Fibroblast of gingiva (primary cell): ENCODE results near the gene SYT8.
A peak's percentile ranks its signal among the peaks of the same experiment; 100 is the strongest.
"Not testable (repeated sequence)": the region's sequence is repeated elsewhere in the genome, so short reads cannot be mapped to it uniquely, and the experiment has no call there.

ENCODE experiments used
- DNase-seq: peaks from one replicate; pipeline ENCODE4 v3.0.0-alpha.2; 2011; ENCODE audit warnings: low read depth

SYT8 gene, protein sequence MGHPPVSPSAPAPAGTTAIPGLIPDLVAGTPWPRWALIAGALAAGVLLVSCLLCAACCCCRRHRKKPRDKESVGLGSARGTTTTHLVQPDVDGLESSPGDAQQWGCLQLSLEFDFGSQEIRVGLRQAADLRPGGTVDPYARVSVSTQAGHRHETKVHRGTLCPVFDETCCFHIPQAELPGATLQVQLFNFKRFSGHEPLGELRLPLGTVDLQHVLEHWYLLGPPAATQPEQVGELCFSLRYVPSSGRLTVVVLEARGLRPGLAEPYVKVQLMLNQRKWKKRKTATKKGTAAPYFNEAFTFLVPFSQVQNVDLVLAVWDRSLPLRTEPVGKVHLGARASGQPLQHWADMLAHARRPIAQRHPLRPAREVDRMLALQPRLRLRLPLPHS

DNA sequence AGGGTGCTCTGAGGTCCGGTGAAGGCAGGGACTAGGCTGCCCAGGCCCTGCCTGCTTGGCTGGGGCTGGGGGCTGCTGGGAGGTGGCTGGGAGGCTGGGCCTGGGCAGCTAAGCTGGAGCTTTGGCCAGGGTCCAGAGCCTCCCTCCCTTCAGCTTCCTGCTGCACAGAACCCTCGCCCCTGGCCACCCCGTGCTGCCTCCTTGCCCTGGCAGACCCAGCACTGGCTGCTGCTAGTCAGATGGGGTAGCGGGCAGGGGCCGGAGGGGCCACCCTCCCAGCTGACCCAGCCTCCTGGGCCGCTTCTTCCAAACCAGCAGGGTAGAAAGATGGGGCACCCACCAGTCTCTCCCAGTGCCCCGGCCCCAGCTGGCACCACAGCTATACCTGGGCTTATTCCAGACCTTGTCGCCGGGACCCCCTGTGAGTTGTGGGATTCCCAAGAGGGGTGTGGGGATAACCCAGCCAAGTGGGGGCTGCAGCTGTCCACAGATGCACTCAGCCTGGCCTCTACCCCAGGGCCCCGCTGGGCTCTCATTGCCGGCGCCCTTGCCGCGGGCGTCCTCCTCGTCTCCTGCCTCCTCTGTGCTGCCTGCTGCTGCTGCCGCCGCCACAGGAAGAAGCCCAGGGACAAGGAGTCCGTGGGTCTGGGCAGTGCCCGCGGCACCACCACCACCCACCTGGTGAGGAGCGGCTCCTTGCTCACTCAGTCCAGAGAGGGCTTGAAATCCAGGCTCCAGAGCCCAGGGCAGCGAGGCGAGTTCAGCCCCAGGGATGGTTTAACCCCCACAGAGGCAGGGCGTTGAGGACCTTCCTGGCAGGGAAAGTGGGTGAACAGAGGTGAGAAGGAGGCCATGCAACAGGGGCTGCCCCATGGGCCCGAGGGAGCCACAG, at the start of gene SYT8:
Gene SYT8, plus strand, starts transcription at position 212 of the 892 bp plus-strand sequence. Its CDS starts 116 bp downstream, at position 328.
- DNase-seq: no peak

DNA sequence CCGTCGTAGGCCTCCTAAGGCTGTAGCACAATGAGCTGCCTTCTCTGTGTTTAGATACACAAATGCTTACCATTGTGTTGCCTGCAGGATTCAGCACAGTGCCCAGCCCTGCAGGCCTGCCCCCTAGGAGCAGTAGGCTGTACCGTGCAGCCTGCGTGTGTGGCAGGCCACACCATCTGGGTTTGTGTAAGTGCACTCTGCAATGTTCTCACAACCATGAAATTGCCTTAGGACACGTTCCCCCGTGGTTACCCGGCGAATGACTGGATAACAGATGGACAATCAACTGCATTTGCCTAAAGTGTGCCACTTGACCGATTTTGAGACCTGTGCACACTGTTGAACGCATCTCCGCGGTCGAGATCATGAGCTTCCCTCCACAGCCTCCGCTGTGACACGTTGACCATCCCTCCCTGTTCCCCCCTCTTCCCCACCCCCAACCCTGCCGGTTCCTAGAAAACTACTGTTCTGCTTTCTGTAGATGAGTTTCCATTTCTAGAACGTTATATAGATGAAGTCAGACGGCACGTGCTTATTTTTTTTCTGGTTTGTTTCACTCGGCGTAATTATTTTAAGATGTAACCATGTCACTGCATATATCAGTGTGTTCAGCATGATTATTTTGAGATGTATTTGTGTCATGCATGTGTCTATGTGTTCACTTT, 48.9 kb upstream of the SYT8 start:
- DNase-seq: peak; percentile 55

DNA sequence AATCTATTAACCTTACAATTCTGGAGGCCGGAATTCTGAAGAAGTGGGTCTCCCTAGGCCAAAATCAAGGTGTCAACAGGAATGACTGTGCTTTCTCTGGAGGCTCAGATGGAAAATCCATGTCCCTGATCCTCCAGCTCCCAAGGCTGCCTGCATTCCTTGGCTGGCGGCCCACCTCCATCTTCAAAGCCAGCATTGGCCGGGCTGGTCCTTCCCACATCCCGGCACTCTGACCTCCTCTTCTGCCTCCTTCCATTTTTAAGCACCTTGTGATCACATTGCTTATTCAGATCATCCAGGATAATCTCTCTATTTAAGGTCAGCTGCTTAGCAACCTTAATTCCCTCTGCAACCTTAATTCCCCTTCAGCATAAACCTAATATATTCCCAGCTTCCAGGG, 48.3 kb upstream of the SYT8 start:
- DNase-seq: no peak

DNA sequence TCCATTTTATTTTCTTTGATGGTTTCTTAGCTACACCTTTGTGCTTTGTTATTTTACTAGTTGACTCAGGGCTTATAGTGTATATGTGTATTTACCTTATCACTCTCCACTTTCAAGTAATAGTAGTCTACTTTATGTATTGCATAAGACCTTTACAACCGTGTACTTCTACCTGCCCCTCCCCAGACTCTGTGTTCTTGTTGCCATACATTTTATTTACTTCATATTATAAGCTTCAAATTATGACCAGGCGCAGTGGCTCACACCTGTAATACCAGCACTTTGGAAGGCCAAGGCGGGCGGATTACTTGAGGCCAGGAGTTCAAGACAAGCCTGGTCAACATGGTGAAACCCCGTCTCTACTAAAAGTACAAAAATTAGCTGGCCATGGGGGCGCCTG, 42.9 kb upstream of the SYT8 start:
- no peak for DNase-seq

DNA sequence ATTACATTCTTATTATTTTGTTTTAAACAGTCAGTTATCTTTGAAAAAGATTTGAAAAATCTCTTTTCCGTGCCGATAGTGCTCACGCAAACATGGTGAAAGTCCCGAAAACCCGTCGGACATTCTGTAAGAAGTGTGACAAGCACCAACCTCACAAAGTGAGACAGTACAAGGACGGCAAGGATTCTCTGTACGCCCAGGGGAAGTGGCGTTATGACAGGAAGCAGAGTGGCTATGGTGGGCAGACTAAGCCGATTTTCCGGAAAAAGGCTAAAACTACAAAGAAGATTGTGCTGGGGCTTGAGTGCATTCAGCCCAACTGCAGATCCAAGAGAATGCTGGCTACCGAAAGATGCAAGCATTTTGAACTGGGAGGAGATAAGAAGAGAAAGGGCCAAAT, 42.3 kb upstream of the SYT8 start:
- DNase-seq: no peak

DNA sequence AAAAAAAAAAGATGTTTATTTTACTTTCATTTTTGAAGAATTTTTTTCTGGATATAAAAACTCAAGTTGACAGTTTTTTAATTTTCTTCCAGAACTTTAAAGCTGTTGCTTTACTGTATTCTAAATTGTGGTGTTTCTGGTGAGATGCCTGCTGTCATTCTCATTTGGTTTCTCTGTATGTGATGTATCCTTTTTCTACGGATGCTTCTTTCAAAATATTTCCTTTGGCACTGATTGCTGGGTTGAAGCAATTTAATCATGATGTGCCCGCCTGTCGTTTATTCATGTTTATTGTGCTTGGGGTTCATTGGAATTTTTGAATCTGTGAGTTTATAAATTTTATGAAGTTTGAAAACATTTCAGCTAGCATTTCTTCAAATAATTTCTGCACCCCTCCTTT, 41.7 kb upstream of the SYT8 start:
- DNase-seq: peak; percentile 63

DNA sequence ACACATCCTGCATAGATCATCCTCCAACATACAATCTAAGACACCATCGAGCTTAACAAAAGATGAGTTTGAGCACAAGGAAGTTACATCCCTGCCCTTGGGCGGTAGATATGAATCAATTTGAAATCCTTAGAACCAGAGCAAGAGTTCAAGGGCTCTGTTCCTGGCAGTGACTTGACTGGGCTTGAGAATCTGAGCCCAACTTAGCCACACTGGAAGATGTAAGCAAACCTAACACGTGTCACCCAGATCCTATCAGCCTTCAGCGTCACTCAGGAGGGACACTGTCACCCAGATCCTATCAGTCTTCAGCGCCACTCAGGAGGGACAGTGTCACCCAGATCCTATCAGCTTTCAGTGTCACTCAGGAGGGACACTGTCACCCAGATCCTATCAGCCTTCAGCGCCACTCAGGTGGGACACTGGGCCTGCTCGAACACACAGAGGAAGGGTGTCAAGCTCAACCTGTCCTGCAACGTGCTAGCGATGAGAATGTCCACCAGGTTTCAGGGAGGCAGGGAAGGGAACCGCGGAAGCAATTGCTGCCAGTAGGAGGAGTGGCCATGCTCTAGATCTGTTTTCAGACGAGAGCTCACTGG, 38.3 kb upstream of the SYT8 start:
- DNase-seq: no peak

DNA sequence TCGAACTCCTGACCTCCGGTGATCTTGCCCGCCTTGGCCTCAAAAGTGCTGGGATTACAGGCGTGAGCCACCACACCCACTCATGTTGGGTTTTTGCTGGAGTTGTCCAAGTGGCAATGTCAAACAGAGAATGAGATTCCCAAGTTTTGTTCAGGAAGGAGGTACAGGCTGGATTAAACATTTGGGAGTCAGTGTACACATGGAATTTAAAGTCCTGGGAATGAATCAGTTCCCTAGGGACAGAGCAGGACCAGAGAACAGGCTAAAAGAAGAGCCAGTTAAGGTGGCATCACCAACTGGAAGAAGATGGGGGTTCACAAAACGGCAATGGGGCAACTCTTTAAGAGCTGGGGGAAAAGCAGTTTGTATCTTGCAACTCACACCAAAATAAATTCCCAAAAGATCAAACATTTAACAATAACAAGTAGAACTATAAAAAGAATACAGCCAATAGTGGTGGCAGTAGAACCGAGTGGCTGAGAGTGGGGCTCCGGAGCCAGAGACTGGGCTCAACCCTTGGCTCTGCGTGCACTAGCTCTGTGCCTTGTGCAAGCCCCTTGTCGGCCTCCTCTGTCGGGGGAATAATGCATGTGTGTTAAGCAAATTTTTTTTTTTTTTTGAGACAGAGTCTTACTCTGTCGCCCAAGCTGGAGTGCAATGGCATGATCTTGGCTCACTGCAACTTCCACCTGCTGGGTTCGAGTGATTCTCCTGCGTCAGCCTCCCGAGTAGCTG, 37.2 kb upstream of the SYT8 start:
- no peak for DNase-seq

DNA sequence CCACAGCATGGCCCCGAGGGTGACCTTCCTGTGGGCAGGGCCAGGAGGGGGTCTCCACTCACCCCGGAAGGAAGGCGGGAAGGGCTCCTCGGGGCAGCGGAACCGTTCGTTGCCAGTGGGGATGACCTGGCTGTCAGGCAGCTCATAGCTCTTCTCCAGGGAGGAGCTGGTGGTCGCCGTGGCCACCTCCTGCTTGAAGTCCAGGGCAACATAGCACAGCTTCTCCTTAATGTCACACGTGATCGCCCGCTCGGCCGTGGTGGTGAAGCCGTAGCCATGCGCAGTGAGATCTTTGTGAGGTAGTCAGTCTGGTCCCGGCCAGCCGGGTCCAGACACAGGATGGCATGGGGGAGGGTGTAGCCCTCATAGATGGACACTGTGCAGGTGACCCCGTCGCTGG, 31.5 kb upstream of the SYT8 start:
- DNase-seq: no peak

DNA sequence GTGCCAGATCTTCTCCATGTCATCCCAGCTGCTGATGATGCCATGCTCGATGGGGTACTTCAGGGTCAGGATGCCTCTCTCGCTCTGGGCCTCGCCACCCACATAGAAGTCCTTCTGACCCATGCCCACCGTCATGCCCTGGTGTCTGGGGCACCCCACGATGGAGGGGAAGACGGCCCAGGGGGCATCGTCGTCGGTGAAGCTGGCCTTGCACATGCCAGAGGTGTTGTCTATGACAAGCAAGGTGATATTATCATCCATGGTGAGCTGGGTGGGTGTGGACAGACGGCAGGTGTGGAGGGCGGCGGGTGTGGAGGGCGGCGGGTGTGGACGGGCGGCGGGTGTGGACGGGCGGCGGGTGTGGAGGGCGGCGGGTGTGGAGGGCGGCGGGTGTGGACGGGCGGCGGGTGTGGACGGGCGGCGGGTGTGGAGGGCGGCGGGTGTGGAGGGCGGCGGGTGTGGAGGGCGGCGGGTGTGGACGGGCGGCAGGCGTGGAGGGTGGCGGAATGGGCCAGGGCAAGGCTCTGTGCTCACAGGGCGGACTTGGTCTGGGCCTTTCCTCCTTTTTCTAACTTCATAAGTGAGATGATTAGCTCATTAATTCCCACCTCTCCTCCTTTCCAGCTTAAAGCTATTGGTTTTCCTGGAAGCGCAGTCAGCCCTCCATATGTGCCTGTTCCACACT, 30.8 kb upstream of the SYT8 start:
- DNase-seq: not testable (repeated sequence)

DNA sequence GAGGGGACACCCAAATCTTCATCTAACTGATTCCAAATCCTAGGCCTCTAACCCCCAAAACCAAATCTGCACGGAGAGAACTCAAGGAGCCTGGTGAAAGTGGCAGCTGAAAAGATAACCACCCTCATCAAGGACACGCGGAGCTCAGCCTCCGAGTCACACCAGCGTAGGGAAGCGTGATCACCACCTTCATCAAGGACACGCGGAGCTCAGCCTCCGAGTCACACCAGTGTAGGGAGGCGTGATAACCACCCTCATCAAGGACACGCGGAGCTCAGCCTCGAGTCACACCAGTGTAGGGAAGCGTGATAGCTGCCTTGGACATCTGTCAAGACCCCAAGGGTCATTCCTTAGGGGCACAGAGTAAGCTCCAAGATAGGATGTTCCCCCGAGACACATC, 29.3 kb upstream of the SYT8 start:
- no peak for DNase-seq

DNA sequence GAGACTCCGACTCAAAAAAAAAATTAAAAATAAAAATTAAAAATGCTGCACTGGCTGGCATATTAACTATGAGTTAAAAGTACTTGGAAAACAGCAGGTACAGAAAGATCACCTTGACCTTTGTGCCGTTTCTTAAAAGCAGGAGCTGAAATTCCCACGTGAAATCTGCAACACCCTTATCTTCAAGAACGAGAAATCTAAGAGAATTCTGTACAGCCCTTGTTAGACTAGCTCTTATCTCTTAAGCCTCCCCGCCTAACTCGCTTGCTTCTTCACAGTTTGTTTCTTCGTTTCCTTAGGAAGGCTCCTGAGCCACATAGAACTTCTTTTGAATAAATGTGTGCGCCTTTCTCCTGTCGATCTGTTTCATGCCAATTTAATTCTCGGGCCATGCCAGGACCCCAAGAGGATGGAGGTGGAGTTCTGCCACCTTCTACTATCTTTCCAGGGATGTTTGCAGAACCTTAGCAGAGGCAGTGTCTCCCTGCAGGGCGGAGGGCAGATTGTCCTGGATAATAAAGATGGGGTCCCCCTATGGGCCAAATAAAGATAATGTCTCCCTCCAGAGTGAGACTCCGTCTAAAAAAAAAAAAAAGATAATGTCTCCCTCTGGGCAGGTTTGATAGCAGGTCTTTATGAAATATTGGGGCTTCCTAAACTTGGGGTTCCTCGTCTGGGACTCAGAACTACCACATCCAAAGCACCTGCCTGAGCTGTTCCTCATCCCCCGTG, 27.4 kb upstream of the SYT8 start:
- DNase-seq: no peak

DNA sequence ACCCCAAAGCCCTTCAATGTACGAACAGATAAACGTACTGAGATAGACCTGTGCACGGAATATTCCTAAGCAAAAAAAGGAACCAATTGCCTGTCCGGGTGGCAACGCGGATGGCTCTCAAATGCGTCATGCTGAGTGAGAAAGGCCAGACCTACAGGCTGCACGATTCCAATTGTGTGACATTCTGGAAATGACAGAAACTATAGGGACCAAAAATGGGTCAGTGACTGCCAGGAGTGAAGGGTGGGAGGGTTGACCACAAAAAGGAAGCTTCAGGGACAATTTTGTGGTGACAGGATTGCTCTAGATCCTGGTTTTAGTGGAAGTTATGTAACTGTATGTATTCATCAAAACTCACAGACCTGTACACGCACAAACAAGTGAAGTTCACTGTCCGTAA, 24.0 kb upstream of the SYT8 start:
- no peak for DNase-seq

DNA sequence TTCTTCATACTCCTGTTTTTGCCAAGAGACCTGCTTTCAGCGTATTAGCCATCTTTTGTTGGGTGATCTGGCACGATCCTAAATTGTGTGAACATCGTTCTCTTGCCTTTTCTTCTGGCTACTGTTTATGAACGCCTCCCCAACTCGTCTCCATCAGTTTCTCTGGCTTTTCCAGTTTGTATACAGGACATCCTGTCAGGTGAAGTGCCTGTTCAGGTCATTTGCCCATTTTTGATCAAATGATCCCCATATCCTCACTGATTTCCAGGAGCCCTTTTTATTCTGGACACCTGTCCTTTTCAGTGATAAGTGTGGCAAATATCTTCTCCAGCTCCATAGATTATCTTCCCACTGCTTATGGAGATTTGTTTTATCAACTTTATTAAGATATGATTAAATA, 22.5 kb upstream of the SYT8 start:
- no peak for DNase-seq

DNA sequence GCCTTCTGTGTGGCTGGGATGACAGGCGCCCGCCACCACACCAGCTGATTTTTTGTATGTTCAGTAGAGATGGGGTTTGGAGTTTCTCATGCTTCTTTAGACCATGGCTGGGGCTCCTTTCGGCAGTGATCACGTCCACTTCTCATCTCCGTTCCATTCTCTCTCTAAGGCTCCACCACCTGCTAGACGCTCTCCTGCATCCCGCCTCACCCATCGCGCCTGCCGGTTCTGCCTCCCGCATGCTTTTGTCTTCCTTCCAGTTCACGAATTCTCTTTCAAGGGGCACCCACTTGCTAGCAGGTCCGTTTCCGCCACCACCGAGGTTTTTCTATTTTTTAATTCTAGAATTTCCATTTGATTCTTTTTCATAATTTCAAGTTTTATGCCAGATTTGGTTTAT, 22.0 kb upstream of the SYT8 start:
- no peak for DNase-seq

DNA sequence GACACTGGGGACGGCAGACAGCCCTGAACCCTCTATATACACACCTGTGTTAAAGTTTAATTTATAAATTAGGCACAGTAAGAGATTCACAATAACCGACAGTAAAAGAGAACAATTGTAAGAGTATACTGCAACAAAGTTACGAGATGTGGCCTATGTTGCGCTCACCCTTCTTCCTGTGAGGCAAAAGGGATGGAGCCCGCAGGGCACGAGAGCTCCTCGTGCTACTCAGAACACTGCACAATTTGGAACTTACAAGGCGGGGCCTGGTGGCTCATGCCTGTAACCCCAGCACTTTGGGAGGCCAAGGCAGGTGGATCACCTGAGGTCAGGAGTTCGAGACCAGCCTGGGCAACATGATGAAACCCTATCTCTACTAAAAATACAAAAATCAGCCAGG, 21.4 kb upstream of the SYT8 start:
- not testable (repeated sequence) for DNase-seq

DNA sequence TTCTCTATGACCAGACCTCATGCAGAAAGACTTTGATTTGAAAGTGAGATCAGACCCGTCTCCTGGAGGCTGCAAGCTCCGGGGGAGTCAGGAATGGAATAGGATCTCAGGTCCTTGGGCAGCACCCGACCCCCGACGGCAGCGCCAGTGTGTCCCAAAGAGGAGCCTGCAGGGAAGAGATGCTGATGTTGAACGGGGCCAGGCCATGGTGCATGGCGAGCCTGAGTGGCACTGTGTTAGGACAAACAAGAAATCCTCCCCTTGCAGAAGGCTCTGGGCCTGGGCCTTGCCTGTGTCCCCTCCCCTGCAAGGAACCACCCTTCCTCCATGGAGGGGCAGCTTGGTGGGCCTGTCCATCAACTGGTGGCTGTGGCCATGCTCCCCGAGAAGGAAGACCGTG, 20.1 kb upstream of the SYT8 start:
- DNase-seq: no peak

DNA sequence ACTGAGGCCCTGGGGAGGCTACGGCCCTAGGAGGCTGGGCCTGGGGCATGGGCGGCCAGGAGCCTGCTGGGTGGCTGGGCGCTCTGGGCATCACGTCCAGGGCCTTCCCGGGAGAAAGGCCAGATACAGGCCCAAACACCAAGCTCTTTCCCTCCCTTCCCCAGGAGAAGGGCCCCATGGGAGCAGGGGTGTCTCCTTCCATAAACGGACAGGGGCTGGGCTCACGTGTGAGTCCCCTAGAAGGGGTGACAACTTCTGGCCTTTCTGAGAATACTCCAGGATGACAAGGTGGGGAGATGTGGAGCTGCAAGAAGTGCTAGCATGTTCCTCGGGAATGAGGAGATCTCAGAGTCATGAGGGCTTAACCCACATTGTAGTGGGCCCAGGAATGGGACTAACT, 19.5 kb upstream of the SYT8 start:
- no peak for DNase-seq

DNA sequence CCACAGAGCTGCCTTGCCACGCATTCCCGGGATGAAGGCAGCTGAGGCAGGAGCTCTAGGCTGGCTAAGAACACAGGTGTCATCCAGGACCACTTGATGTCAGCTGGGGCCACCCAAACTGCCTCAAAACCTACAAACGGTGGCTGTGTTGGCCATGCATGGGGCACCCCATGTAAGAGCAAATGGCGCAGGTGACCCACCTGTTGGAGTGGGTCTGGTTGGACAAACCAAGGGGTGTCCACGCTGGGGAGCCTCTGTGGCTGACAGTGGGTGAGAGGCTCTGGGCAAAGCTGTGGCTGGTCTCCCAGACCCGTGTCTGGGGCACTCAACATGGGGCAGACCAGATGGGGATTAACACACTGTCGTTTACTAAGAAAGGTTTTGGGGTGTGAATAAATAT, 19.0 kb upstream of the SYT8 start:
- DNase-seq: no peak

DNA sequence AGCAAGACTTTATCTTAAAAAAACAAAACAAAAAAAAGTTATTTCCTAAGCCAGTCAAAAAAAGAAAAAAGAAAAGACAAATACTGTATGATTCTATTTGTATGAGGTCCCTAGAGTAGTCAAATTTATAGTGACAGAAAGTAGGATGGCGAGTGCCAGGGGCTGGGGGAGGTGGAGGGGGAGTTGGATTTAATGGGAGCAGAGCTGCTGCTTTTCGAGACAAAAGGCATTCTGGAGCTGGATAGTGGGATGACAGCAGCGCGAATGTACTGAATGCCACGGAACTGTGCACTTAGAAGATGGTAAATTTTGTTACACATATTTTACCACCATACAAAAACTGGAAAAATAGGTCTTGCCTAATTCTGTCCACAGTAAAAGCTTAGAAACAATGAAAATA, 17.8 kb upstream of the SYT8 start:
- DNase-seq: no peak
